H1 (cell line): ENCODE measurements around the gene GLTP. TPM values are rescaled to one million over a fixed set of nuclear protein-coding genes. Genes with fewer than 3 reads are reported as not detected.
A peak's percentile ranks its signal among the peaks of the same experiment; 100 is the strongest.

Experiments
- CTCF ChIA-PET: fragments of 300-600 bp; sonication (Branson Sonifier 250); formaldehyde crosslinking; loops from one replicate; lab custom pipeline; 2021; ENCODE audit not compliant: partially characterized antibody; lab: Charles Lee
- POLR2A ChIA-PET: fragments of 300-600 bp; sonication (Branson Sonifier 250); formaldehyde crosslinking; loops from one replicate; lab custom pipeline; 2021; ENCODE audit warnings: inconsistent platforms; ENCODE audit not compliant: partially characterized antibody; lab: Charles Lee
- DNase-seq, 2 experiments: peaks; one replicate each; pipeline versions ENCODE4 v3.0.0 to v3.0.0-alpha.2; 2010 to 2022; ENCODE audit warnings: low spot score in 2 of 2, low read depth in 1 of 2, mixed read lengths in 1 of 2
- FAIRE-seq: peaks from 2 replicates; lab custom pipeline; 2011; peaks lifted over from hg19 to GRCh38; lab: Jason Lieb, UNC
- H2AFZ ChIP-seq: 2 replicates; pipeline ENCODE4 v1.8.1; 2012; ENCODE audit warnings: low read length, inconsistent platforms
- H2AK5ac ChIP-seq: 2 replicates; pipeline ENCODE4 v1.6.1; 2013; ENCODE audit warnings: low read depth, low read length
- H2BK120ac ChIP-seq: replicated peaks from 2 replicates; pipeline ENCODE3; 2013; ENCODE audit warnings: low read depth, low read length, inconsistent platforms
- H2BK12ac ChIP-seq: 2 replicates; pipeline ENCODE4 v1.6.1; 2013; ENCODE audit warnings: low read depth, low read length
- H2BK15ac ChIP-seq: 2 replicates; pipeline ENCODE4 v1.6.1; 2013; ENCODE audit warnings: low read length
- H2BK20ac ChIP-seq: 2 replicates; pipeline ENCODE4 v1.6.1; 2013; ENCODE audit warnings: low read length
- H2BK5ac ChIP-seq: 2 replicates; pipeline ENCODE4 v1.6.1; 2013; ENCODE audit warnings: low read depth, low read length
- H3K14ac ChIP-seq: 2 replicates; pipeline ENCODE4 v1.6.1; 2013; ENCODE audit warnings: inconsistent platforms; ENCODE audit not compliant: insufficient read length
- H3K18ac ChIP-seq: 2 replicates; pipeline ENCODE4 v1.6.1; 2013; ENCODE audit warnings: low read length; ENCODE audit errors: extremely low read depth
- H3K23ac ChIP-seq: 2 replicates; pipeline ENCODE4 v1.6.1; 2013; ENCODE audit warnings: inconsistent platforms; ENCODE audit not compliant: insufficient read length
- H3K23me2 ChIP-seq: 2 replicates; pipeline ENCODE4 v1.6.1; 2013; ENCODE audit warnings: low read depth, low read length
- H3K27ac ChIP-seq: 2 replicates; pipeline ENCODE4 v1.6.1; 2011; ENCODE audit warnings: low read depth, low read length, inconsistent platforms
- H3K27me3 ChIP-seq, 4 experiments: replicated peaks in 1 of 4; 1 replicate in 1 of 4; 2 replicates in 3 of 4; pipeline versions ENCODE4 v1.6.1 to v1.8.1; 2011 to 2013; ENCODE audit warnings: low read length in 3 of 4, mild to moderate bottlenecking in 3 of 4, inconsistent platforms in 2 of 4, mixed read lengths in 2 of 4, moderate library complexity in 1 of 4; ENCODE audit not compliant: control insufficient read depth in 3 of 4, insufficient read depth in 3 of 4; ENCODE audit errors: extremely low read depth in 1 of 4
- H3K36me3 ChIP-seq, 4 experiments: 2 replicates each; pipeline versions ENCODE4 v1.6.1 to v1.8.1; 2011 to 2013; ENCODE audit warnings: mild to moderate bottlenecking in 4 of 4, low read length in 3 of 4, moderate library complexity in 2 of 4, control low read depth in 1 of 4, inconsistent platforms in 1 of 4; ENCODE audit not compliant: insufficient read depth in 4 of 4, control insufficient read depth in 2 of 4
- H3K4ac ChIP-seq: replicated peaks from 2 replicates; pipeline ENCODE3; 2013; ENCODE audit warnings: low read length, low read depth, mixed read lengths, inconsistent platforms; ENCODE audit not compliant: insufficient read length
- H3K4me1 ChIP-seq, 4 experiments: replicated peaks in 1 of 4; 1 replicate in 1 of 4; 2 replicates in 3 of 4; pipeline versions ENCODE4 v1.6.1 to v1.8.1; 2011 to 2013; ENCODE audit warnings: low read length in 3 of 4, inconsistent platforms in 2 of 4, mixed read lengths in 1 of 4; ENCODE audit not compliant: insufficient read depth in 4 of 4, control insufficient read depth in 3 of 4
- H3K4me2 ChIP-seq, 2 experiments: 2 replicates each; pipeline versions ENCODE4 v1.6.1 to v1.8.1; 2011 to 2013; ENCODE audit warnings: low read depth in 2 of 2, low read length in 2 of 2, control low read depth in 1 of 2, inconsistent platforms in 1 of 2, mild to moderate bottlenecking in 1 of 2; ENCODE audit not compliant: insufficient read depth in 1 of 2
- H3K4me3 ChIP-seq, 4 experiments: fragments of 200-600, 300-600 bp in 1 of 4; sonication (generic), shearing (Covaris generic), sonication (Bioruptor Twin) in 1 of 4; 2 replicates each; pipeline versions ENCODE4 v1.5.1 to v1.8.1; 2011 to 2016; ENCODE audit warnings: low read length in 4 of 4, low read depth in 3 of 4, control low read depth in 2 of 4, inconsistent platforms in 2 of 4, mild to moderate bottlenecking in 2 of 4, mixed read lengths in 1 of 4, moderate library complexity in 1 of 4; ENCODE audit not compliant: insufficient read depth in 2 of 4; ENCODE audit errors: extremely low read depth in 1 of 4
- H3K56ac ChIP-seq: replicated peaks from 2 replicates; pipeline ENCODE3; 2013; ENCODE audit warnings: low read depth, mild to moderate bottlenecking, mixed read lengths, low read length, inconsistent platforms; ENCODE audit not compliant: insufficient read length
- H3K79me1 ChIP-seq: 2 replicates; pipeline ENCODE4 v1.6.1; 2013; ENCODE audit warnings: low read depth, low read length, control low read depth
- H3K79me2 ChIP-seq, 2 experiments: 2 replicates each; pipeline versions ENCODE4 v1.6.1 to v1.8.1; 2012 to 2013; ENCODE audit warnings: low read length in 2 of 2, mild to moderate bottlenecking in 2 of 2, inconsistent platforms in 1 of 2; ENCODE audit not compliant: insufficient read depth in 2 of 2, control insufficient read depth in 1 of 2
- H3K9ac ChIP-seq, 4 experiments: replicated peaks in 1 of 4; 1 replicate in 1 of 4; 2 replicates in 3 of 4; pipeline versions ENCODE4 v1.6.1 to v1.8.1; 2011 to 2013; ENCODE audit warnings: low read depth in 3 of 4, low read length in 3 of 4, control low read depth in 2 of 4, mild to moderate bottlenecking in 2 of 4, moderate library complexity in 2 of 4, inconsistent platforms in 1 of 4; ENCODE audit errors: extremely low read depth in 1 of 4
- H3K9me3 ChIP-seq, 2 experiments: 2 replicates each; pipeline versions ENCODE4 v1.6.1 to v1.8.1; 2012 to 2013; ENCODE audit warnings: mild to moderate bottlenecking in 2 of 2, moderate library complexity in 2 of 2, control low read depth in 1 of 2, inconsistent platforms in 1 of 2, low read depth in 1 of 2, low read length in 1 of 2, mixed read lengths in 1 of 2; ENCODE audit not compliant: insufficient read depth in 2 of 2
- H4K20me1 ChIP-seq, 2 experiments: replicated peaks in 1 of 2; 2 replicates each; pipeline versions ENCODE3 to v1.8.1; 2011 to 2013; ENCODE audit warnings: inconsistent platforms in 2 of 2, low read length in 2 of 2, mild to moderate bottlenecking in 1 of 2; ENCODE audit not compliant: insufficient read depth in 2 of 2, control insufficient read depth in 1 of 2
- H4K5ac ChIP-seq: 2 replicates; pipeline ENCODE4 v1.6.1; 2013; ENCODE audit warnings: low read length, low read depth, mixed read lengths, inconsistent platforms; ENCODE audit not compliant: insufficient read length
- H4K8ac ChIP-seq: 2 replicates; pipeline ENCODE4 v1.8.0; 2013; ENCODE audit warnings: mild to moderate bottlenecking, moderate library complexity, low read length, inconsistent platforms; ENCODE audit not compliant: insufficient read depth; ENCODE audit errors: extremely low read depth
- H4K91ac ChIP-seq: replicated peaks from 2 replicates; pipeline ENCODE3; 2013; ENCODE audit warnings: low read length, mixed read lengths, inconsistent platforms; ENCODE audit not compliant: insufficient read length
- HDAC6 ChIP-seq: IDR thresholded peaks from one replicate; pipeline ENCODE4 v1.7.1; 2012; ENCODE audit warnings: low read depth, mild to moderate bottlenecking, inconsistent platforms, low read length, moderate library complexity
- KDM1A ChIP-seq: fragments of 200-600, 300-600 bp; sonication (generic); IDR thresholded peaks from 2 replicates; pipeline ENCODE4 v1.7.1; 2016; ENCODE audit warnings: mild to moderate bottlenecking, low read length, borderline replicate concordance
- WGBS, 2 experiments: shearing (Covaris generic) in 1 of 2; methylation state at CpG; one replicate each; pipeline versions ENCODE4 v1.1.6 to v1.1.7; 2013 to 2015; ENCODE audit warnings: low lambda C conversion rate in 2 of 2, mixed read lengths in 2 of 2, inconsistent platforms in 1 of 2, low coverage in 1 of 2, missing lambda C conversion rate in 1 of 2; ENCODE audit not compliant: insufficient replicate concordance in 2 of 2, insufficient coverage in 1 of 2, insufficient read length in 1 of 2; ENCODE audit errors: extremely low coverage in 1 of 2, missing lambda C conversion rate in 1 of 2; 5-methylcytosine and 5-hydroxymethylcytosine counted together
- polyA plus RNA-seq, 7 experiments: library from polyadenylated mRNA; depleted of rRNA in 3 of 7; stranded (reverse) in 5 of 7; unstranded in 2 of 7; fragments of >200 nt in 5 of 7; fragments of 200-250 nt in 2 of 7; gene quantifications; 1 replicate in 5 of 7; 2 replicates in 1 of 7; 4 replicates in 1 of 7; pipeline versions ENCODE4 v1.2.1 to v1.2.3, GENCODE V29; 2011 to 2013; ENCODE audit warnings: missing spikeins in 2 of 7, mixed read lengths in 2 of 7
- total RNA-seq: library from RNA; stranded (reverse); fragmentation: NEBNext Ultra II Directional; extraction: Animal tissue kit (Norgen Biotek cat#: 25700); gene quantifications from 2 replicates; pipeline ENCODE4 v1.2.1, GENCODE V29; 2021

GLTP gene
- total and polyA plus RNA-seq, 2 of the 8 experiments (the other 6 are each of a cell fraction or from before 2014, with no cell fraction given) = 9.8 to 26.1 TPM

DNA sequence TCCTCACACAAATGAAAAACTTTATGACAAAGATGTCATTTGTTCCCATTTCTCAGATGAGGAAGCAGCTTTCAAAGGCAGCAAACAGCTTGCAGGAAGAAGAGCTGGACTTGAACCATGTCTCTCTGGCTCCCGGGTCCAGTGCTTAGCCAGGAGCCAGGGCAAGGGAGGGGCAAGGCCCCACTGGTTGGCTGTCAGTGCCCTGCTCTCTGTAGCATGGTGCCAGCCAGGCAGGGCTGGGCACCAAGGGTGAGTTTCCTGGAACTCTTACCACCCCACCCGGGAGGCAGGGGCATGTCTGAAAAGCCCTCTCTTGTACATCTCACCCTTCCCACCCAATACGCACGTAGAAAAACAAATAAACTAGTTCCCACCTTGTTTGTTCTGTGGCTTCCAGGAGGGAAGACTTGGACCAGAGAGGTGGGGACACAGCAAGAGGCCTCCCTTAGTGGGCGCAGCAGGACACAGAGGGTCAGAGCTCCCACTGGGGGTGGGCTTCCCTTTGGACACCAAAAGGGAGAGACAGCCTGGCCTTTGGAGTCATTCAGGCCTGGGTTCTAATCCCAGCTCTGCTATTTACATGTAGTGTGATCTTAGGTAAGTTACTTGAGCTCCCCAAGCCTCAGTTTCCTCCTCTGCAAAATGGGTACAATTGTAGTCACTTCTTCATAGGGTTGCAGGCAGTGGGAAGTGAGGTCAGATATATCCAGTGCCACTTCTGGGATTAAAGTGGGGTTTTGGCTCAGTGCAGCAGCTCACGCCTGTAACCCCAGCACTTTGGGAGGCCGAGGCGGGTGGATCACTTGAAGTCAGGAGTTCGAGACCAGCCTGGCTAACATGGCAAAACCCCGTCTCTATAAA lies 64.4 kb downstream of the GLTP start:
- H4K5ac ChIP-seq = no peak overlapping the region
- 0 out of 4 replicates have a peak, but pooled peaks cover 0 to 5% of the 10 kb centered on the region in 2 experiments for H3K9me3 ChIP-seq
- H3K4me3 ChIP-seq = no peak overlapping the region
- WGBS, 2 experiments = 94% methylated on average over 10 of the region's 10 CpGs; no CpG with 5 or more reads in 1 of the 2 experiments
- H3K9ac ChIP-seq = no peak overlapping the region
- no peak for FAIRE-seq
- H3K56ac ChIP-seq = no peak overlapping the region
- H3K18ac ChIP-seq = no peak overlapping the region
- H3K4ac ChIP-seq = no peak overlapping the region
- H3K23me2 ChIP-seq = peaks cover 12% of the 10 kb centered on the region; the same call in 1 of the 2 replicates
- no peak overlapping the region for H2BK20ac ChIP-seq
- CTCF ChIA-PET = interaction anchor here (0.6 to 2.8 kb wide), 5 partner anchors 10 to 112 kb away, joined by 3 to 28 read pairs (median 4); no protein-coding TSS in a partner anchor
- peaks cover 0 to 8% of the 10 kb centered on the region in 2 experiments for H4K20me1 ChIP-seq
- H2AK5ac ChIP-seq = no peak overlapping the region
- no peaks in the 10 kb centered on the region for H3K79me1 ChIP-seq
- no peak overlapping the region for H2BK12ac ChIP-seq
- H4K8ac ChIP-seq = no peak overlapping the region
- H2BK120ac ChIP-seq = no peak overlapping the region
- no peaks in the 10 kb centered on the region for H3K36me3 ChIP-seq
- H3K4me2 ChIP-seq = no peak overlapping the region
- no peak overlapping the region for H2BK5ac ChIP-seq
- no peak overlapping the region for H3K27ac ChIP-seq
- no peak overlapping the region for H3K23ac ChIP-seq
- H3K79me2 ChIP-seq = no peaks in the 10 kb centered on the region
- DNase-seq = no peak
- H3K14ac ChIP-seq = no peak overlapping the region
- no peak overlapping the region for H4K91ac ChIP-seq
- H2AFZ ChIP-seq = no peak overlapping the region
- H3K27me3 ChIP-seq = no peaks in the 10 kb centered on the region
- no peaks in the 10 kb centered on the region; a peak in 1 of 7 replicates for H3K4me1 ChIP-seq
- peak overlapping the region; percentile 46; the same call in 1 of the 2 replicates for H2BK15ac ChIP-seq
- no peak for TF ChIP-seq HDAC6
- TF ChIP-seq KDM1A = peak; percentile 80; the same call in 1 of the 2 replicates
- POLR2A ChIA-PET = no interaction called here
